Activated CD4-positive, alpha-beta T cell treated with anti-CD3 and anti-CD28 coated beads, Interleukin-2, Interleukin-4, amounts not matched to agents 100 ng/mL and 50 ng/mL, durations not matched to agents 16 hours and 8 hours (primary cell): ENCODE data around the gene NUDC.
"Not testable (repeated sequence)": the region's sequence is repeated elsewhere in the genome, so short reads cannot be mapped to it uniquely, and the experiment has no call there.

ENCODE experiments used
- DNase-seq: peaks from one replicate; pipeline ENCODE4 v3.0.0-alpha.2; 2020; ENCODE audit warnings: low spot score

Gene NUDC

DNA sequence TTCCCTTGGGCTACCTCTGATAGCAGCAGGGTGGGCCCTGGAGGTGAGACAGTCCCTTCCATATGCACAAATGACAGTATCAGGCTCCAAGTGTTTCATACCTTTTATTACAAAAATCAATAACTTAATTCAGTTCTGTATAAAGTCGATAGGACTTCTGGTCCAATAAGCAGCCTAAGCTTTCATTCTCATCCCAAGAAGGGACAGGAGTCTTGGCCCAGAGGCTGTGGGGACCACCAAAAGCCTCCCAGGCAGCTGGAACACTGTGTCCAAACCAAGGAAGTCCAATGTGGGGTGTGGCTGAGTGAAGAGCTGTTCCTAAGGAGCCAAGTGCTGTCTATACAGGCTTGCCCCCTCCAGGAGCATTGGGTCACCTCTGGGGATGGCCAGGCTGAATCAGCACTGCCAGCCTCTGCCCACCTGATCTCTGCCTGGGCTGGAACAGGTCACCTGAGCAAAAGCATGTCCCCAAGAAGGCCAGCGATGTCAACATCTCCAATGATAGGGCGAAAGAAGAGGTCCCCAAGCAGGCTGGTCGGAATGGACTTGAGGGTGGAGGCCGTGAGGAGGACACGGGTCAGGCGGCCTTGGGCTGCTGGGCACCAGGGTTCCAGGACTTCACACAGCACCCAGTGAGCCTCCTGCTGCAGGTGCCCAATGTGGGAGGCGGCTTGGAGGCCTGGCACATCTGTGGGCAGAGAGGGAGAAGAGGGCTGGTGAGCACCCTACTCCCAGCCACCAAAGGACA lies 10.0 kb upstream of the NUDC start:
- DNase-seq, result no peak

DNA sequence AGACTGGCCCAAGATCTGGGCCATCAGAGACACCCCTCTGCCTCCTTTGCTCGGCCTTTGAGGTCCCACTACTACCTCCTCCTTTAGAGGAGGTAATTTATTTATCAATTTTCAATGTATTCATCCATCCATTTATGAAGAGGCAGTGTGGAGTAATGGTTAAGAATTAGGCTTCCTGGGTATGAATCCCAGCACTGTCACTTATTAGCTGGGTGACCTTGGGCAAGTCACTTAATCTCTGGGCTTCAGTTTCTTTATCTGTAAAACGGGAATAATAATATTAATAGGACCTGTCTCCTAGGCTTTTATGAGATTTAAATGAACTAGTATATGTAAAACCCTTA lies 9.4 kb upstream of the NUDC start:
- DNase-seq, result no peak

DNA sequence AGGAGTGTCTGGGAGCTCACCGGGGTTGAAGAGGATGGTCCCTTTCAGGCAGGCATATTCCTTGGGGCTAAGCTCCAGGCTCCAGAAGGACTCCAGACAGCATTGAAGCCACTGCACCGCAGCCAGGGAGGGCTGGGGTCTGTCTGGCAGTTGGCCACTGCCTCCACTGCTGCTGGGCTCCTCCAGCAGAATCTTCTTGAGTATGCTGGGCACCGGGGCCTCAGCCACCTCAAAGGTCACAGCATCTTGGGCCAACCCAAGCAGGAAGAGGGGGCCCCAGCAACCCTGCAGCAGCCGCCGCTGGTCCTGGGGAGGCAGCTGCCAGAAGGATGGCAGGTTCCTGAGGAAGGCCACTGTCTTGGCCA lies 8.2 kb upstream of the NUDC start:
- no peak for DNase-seq

DNA sequence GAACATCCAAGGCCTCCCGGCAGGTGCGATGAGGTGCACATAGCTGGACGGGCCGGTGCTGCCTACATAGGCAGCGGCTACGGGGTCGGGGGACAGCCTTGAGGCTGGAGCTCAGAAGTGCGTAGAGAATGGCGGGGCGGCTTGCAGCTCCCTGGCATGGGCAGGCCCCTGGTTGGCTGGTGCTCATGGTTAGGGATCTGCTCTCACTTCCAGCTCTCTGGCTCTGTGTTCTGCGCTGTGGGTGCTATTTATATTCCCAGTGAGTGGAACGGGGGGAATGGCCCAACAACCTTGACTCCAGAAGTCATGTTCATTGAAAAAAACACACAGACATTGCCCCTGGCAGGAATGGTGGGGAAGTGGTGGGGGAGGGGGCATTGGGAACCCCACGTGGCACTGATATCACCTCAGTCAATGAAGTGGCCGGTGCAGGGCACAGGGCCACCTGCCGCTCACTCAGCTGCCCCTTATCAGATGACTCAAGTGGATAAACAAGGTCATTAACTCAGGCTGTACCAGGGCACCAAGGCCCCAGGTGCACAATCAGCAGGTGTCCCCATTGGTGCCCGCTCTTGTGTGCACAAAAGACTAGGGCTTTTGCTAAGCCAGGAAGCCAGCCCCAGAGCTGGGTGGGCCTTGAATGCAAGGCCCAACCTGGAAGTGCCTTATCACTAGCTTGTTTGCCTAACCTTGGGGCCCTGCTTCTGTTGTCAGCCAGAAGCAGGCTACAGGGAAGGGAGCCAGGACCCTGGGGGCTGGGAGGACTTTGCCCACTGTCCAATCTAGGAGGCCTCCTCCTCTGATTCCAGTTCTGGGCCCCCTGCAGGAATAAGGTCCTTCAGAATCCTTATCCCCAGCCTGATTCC lies 7.6 kb upstream of the NUDC start, which contains the start of gene NR0B2:
NR0B2 (minus strand) TSS at position 222 of the 866 bp plus-strand sequence; CDS start at position 187, 35 bp downstream.
- DNase-seq, result no peak

DNA sequence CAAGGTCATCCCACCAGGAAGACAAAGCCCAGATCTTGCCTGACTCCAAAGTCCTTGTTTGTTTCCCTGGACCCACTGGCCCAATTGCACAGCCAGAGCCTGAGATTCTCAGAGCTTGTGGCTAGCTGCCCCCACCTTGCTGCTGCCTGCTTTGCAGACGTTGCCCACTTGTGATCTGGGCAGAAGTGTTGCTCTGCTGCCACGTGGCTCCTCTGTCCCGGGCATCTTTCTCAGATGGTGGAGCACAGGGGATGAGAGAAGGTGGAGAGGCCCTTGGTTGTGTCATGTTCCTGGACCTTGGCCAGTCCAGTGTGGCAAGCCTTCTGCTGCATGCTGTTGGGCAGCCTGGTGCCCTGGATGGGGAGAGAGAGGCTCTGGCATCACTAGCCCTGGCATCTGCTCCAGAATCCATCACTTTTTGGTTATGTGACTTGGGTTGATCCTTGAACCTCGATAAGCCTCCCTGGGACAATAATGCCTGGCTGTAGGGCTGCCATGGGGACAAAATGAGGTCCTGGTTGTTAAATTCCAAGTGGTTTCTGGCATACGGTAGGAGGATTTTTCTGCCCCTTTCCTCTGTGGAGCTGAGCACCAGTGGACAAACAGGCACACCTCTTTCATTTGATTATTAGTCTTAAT lies 6.2 kb upstream of the NUDC start:
- DNase-seq, result no peak

DNA sequence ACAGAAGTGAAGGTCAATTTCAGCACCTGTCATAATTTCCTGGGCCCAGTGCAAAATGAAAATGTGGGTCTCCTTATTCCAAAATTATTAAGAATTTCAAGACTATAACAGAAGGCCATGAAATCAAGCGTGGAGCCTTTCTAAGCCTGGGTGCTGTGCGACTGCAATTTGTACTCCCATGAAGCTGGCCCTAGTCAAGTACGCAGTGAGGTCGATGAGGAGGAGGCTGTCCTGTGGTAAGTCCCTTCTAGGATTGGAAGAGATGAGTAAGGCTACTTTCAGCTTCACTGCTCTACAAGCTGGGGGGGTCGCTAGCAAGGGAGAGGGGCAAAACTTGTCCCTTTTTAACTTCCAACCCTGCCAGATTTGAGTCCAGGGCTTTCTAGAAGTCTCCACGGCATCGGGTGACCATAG lies 410 bp upstream of the NUDC start:
- no peak for DNase-seq

DNA sequence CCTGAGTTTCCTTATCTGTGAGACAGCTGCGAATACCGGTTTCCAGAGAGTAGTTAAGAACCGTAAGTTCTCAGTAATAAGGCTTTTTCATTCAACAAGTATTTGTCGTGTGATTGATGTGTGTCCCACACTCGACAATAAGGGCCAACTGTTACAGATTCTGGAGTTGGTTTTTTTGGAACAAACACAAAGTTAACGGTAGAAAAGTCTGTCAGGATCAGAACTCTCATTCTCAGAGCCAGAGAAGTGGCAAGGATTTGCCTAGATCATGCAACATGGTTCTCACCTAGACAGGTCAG lies 837 bp downstream of the NUDC start:
- DNase-seq, result no peak

DNA sequence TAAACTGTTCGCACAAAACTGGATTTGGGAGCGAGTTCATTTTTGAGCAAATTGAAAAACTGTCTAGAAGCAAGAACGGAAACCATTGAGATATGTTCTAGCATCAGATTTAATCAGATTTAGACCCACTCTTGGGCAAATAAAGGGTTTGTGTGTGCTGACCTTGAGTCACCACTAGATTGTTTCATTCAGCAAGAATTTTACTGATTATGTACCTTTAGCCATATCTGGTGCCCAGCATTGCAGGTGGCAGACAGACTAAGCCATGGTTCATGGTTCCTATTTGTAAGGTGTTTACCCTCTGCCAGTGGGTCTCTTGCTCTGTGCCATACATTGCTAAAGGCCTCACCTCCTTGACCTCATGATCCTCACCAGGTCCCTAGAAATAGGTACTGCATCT lies 1.4 kb downstream of the NUDC start:
- no peak for DNase-seq

DNA sequence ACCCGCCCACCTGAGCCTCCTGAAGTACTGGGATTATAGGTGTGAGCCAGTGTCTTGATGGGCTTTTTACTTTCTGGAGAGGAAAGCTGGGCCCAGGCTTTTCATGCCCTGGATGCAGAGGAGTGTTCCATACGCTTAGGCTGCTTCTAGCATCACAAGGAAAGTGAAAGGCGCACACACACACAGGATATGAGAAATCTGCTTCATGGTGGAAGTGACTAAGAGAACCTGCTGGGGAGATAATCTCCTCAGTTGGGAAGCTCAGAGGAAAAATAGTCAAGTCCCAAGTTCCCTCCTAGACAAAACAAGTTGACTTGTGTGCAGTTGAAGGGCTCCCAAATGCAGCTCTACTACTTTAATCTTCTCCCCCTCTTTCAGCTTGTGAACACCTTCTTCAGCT lies 2.2 kb downstream of the NUDC start:
- DNase-seq, result peak; percentile 16

DNA sequence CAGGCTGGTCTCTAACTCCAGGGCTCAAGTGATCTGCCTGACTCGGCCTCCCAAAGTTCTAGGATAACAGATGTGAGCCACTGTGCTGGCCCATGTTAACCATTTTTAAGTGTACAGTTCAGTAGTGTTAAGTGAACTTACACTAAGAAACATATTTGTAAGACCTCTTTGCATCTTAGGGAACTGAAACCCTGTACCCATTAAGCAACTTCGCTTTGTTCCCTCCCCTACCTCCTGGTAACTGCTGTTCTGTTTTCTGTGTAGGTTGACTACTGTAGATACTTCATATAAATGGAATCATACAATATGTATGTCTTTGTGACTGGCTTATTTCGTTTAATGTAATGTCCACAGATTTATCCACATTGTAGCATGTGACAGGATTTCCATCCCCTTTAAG lies 11.0 kb downstream of the NUDC start:
- DNase-seq, result no peak

DNA sequence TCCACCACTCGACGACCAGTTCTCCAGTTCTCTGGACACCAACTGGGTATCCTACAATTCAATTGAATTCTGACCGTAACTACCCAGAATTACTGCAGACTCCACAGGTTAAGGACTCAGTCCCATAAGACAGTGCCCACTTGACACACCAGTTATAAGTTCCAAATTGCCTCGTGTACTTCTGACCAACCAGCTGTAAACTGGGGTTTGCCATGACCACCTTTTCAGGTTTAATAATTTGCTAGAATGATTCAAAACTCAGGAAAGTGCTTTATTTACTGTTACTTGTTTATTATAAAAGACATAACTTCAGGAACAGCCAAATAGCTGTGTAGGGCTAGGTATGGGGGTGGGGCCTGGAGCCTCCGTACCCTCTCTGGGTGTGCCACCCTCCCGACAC lies 15.3 kb downstream of the NUDC start:
- no peak for DNase-seq

DNA sequence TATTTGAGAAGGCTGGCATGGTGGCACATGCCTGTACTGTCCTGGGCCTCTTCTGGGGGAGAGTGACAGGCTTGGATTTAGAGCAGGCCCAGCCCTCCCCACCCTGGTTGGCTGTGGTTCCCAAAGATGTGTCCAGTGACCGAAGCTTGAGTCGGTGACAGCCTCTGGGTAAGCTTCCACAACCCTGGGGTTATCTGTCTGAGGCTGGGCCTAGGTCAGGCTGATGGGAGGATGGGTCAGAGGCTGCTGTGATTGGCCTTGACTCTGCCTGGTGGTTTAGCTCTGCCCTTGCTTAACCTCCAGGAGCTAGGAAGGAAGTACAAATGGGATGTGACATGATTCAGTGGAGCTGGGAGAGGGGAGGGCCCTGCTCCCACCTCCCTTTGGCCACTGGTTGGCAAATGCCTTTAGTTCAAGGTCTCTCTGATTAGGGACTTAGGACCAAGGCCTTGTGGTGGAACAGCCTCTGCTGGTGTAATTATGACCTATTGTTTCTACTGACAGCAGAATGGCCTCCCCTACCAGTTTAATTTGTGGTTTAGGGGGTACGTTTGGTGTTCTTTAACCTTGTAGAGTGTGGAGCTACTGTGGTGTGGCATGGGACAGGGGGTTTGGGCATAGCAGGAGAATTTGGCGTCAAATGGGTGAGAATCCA lies 16.6 kb downstream of the NUDC start:
- no peak for DNase-seq

DNA sequence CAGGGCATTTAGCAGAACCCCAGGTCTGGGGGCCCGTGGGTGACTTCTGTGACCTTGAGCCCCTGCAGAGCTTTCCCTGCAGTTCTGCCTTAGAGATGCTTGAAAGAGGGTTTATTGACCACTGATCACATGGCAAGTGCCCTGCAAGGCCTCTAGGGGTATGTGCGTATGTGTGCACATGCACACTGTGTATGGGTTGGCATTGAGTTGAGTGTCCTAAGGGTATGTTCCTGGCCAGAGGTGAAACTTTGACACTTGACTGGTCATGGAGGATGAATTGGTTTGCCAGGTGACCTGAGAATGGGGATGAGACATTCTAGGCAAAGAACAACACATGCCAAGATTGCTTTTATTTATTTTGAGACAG lies 17.1 kb downstream of the NUDC start:
- DNase-seq, result no peak

DNA sequence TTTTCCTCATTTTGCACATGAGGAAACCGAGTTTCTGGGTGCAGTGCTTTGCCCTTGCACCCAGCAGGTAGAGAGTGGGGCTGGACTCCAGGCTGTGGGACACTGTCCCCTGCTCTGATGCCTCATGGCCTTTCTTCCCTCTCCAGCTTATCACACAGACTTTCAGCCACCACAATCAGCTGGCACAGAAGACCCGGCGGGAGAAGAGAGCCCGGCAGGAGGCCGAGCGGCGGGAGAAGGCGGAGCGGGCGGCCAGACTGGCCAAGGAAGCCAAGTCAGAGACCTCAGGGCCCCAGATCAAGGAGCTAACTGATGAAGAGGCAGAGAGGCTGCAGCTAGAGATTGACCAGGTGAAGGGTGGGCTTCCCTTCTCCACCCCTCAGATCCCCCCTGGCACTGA lies 19.8 kb downstream of the NUDC start:
- no peak for DNase-seq

DNA sequence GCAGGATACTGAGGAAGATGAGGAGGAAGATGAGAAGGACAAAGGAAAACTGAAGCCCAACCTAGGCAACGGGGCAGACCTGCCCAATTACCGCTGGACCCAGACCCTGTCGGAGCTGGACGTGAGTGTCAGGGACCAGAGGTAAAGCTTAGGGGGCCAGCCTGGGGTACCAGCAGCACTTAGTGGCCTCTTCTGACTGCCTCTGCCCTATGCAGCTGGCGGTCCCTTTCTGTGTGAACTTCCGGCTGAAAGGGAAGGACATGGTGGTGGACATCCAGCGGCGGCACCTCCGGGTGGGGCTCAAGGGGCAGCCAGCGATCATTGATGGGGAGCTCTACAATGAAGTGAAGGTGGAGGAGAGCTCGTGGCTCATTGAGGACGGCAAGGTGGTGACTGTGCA lies 21.1 kb downstream of the NUDC start:
- DNase-seq, result no peak

DNA sequence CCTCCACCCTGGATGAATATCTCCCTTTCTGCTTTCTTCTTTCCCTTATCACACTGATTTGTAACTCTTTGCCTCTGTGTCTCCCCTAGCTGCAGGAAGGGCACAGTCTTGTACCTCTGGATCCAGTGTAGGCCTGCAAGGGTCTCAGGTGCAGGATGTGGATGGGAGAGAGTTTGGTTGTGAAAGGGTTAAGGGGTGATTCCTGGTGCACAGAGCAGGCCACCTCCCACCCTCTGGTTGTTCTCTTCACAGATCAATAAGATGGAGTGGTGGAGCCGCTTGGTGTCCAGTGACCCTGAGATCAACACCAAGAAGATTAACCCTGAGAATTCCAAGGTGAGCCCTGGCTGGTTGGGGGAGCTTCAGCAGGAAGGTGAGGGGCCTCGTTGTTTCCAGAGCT lies 23.6 kb downstream of the NUDC start:
- no peak for DNase-seq

DNA sequence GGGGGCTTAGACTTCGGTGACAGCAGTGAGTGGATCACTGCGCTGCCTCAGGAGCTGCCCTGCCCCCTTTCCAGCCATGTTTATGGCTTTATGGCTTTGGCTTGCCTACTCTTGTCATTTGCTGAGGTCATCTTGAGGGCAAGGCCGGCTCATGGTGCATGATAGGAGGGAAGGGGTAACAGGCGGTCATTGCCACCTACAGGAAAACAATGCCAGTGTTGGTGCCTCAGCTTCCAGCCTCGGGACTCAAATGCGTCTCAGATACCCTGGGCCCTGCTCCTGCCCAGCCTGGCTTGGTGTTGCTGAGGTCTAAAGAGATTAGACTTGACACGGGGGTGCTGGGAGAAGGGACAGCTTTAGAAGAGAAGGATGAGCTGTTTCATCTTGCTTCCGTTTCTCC lies 24.2 kb downstream of the NUDC start:
- DNase-seq, result no peak

DNA sequence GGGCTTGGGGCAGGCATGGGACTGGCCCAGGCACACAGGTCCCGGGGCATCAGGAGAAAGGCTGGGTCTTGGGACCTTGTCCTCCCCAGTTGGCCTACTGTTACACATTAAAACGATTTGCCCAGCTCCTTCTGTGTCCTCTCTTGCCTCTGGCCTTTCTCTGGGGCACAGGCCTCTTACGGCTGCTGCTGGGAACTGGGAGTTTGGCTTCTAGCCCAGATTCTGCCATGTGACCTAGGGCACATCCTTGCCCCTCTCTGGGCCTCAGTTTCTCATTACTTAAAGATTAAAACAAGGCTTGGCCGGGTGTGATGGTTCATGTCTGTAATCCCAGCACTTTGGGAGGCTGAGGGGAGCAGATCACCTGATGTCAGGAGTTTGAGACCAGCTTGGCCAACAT lies 24.7 kb downstream of the NUDC start:
- no peak for DNase-seq

DNA sequence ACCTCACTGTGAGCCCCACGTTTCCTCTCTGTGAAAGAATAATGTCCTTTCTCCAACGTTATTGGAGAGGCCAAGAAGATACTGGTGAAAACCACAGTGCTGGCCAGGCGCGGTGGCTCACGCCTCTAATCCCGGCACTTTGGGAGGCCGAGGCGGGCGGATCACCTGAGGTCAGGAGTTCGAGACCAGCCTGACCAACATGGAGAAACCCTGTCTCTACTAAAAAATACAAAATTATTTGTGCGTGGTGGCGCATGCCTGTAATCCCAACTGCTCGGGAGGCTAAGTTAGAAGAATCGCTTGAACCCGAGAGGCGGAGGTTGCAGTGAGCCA lies 27.1 kb downstream of the NUDC start:
- not testable (repeated sequence) for DNase-seq

DNA sequence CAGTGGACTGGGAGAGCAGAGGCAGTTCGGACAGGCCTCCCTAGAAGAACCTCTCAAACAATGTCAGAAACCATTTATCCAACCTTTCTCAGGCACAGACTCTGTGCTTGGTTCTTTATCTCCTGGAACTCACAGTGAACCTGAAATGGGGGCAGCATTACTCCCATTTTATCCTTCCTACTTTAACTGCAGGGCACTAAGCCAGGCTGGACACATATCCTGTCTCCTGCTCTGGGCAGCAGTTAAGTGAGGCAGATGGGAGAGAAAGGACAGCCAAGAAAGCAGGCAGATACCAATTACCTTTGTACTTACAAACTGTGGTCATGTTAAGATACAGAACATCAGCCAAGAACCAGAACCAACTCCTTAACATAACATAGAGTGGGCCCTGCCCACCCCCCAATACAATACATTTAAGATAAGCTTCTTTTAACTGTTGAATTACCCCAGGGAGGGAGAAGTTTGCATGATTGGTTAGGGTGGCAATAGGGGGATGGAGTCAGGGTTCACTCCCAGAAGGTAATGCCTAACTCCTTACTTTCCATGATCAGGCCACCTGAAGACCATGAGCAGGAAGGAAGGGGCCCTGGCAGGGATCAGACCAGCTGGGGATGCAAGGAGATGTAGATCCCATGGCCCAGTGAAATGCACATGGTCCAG lies 27.9 kb downstream of the NUDC start:
- no peak for DNase-seq

DNA sequence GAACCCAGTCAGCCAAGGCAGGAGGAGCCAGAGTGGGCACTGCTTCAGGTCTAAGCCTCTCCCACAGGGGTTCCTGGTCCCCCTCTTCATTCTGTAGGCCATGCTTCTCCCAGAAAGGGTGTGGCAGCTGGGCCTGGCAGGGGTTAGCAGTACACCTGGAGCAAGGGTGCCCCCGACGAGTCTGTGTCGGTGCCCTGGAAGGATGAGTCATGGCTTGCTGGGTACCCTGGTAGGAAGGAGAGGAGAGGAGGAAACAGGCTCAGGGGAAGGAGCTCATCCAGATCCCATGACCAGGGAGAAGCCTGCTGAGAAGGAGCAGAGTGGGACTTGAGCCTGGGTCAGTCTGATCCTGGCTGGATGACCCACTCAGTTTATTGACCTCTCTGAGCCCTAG lies 28.4 kb downstream of the NUDC start:
- no peak for DNase-seq

DNA sequence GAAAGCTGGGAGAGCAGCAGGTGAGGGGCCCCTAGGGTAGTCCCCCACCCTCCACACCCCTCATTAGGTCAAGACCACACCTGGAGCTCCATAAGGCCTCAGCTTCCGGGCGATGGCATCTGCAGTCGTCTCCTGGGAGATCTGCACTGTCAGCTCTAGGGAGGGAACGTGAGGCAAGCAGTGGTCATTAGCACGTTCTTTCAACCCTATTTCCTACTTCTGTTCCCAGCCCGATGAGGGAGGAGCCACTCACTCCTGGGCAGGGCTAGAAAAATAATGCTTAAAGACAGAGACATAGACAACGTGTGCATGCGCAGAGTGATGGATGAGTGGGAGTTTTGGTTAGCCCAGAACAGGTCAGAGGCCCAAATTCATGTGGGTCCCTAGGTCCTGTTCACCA lies 29.1 kb downstream of the NUDC start:
- no peak for DNase-seq

DNA sequence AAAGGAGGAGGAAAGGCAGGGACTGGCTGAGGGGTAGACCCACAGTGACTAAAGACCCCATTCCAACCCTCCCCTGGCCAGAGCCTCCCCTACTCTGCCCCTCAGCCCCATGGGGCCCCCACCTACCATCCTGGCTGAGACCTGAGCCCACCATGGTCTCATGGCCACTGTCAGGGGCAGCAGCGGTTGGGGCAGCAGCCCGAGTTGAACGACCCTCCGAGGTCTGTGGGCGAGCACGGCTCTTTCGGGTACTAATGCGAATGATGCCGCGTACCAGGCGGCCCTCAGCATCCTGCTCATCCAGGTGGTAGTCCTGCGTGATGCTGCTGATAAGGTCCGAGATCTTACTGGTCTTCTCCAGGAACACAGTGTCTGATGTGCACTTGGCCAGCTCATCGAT lies 29.7 kb downstream of the NUDC start:
- no peak for DNase-seq
